KMS-11 (cell line): ENCODE measurements around the gene WFDC1.

Source experiments
- H2AFZ ChIP-seq: fragments of 200-600 bp; sonication (generic); 2 replicates; pipeline ENCODE4 v1.6.1; 2016; ENCODE audit warnings: antibody characterized with exemption, mixed run types, low read depth
- H3K27ac ChIP-seq: fragments of 200-600 bp; sonication (generic); 2 replicates; pipeline ENCODE4 v1.6.1; 2016; ENCODE audit warnings: mild to moderate bottlenecking, mixed run types
- H3K27me3 ChIP-seq: fragments of 200-600 bp; sonication (generic); 2 replicates; pipeline ENCODE4 v1.6.1; 2017; ENCODE audit warnings: mild to moderate bottlenecking, low read depth, mixed run types, moderate library complexity; ENCODE audit not compliant: insufficient read depth
- H3K36me3 ChIP-seq: fragments of 200-600 bp; sonication (generic); 2 replicates; pipeline ENCODE4 v1.6.1; 2017; ENCODE audit warnings: mild to moderate bottlenecking, mixed run types; ENCODE audit not compliant: insufficient read depth
- H3K4me1 ChIP-seq: fragments of 200-600 bp; sonication (generic); 2 replicates; pipeline ENCODE4 v1.6.1; 2016; ENCODE audit warnings: mild to moderate bottlenecking, low read depth, mixed run types; ENCODE audit not compliant: poor library complexity, severe bottlenecking
- H3K4me2 ChIP-seq: fragments of 200-600 bp; sonication (generic); 2 replicates; pipeline ENCODE4 v1.7.0; 2016; ENCODE audit warnings: mild to moderate bottlenecking, mixed run types
- H3K4me3 ChIP-seq: fragments of 200-600 bp; sonication (generic); IDR thresholded peaks from 2 replicates; pipeline ENCODE4 v1.6.1; 2017; ENCODE audit warnings: low read depth, low read length, mixed read lengths; ENCODE audit not compliant: insufficient read depth
- H3K79me2 ChIP-seq: fragments of 200-600 bp; sonication (generic); 2 replicates; pipeline ENCODE4 v1.6.1; 2016; ENCODE audit warnings: low read depth, mixed run types; ENCODE audit not compliant: insufficient read depth
- H3K9ac ChIP-seq: fragments of 200-600 bp; sonication (generic); 2 replicates; pipeline ENCODE4 v1.6.1; 2016; ENCODE audit warnings: mild to moderate bottlenecking, mixed run types
- H4K20me1 ChIP-seq: fragments of 200-600 bp; sonication (generic); 2 replicates; pipeline ENCODE4 v1.6.1; 2016; ENCODE audit warnings: mild to moderate bottlenecking, mixed run types; ENCODE audit not compliant: insufficient read depth
- CTCF ChIP-seq: fragments of 200-600 bp; sonication (generic); conservative IDR thresholded peaks from 2 replicates; pipeline ENCODE4 v1.6.1; 2017; ENCODE audit warnings: low read depth, mild to moderate bottlenecking, antibody characterized with exemption, low read length, moderate library complexity, mixed read lengths

The WFDC1 gene

GRCh38 chr16:84373907-84374489 is 79.3 kb downstream of the WFDC1 start:
- Histone ChIP-seq H4K20me1 (no peaks in the 10 kb centered on the region), H3K9ac (no peak overlapping the region), H3K36me3 (no peaks in the 10 kb centered on the region), H3K4me2 (no peak overlapping the region), H3K4me1 (no peaks in the 10 kb centered on the region), H3K27me3 (peaks cover 28% of the 10 kb centered on the region), H3K79me2 (no peaks in the 10 kb centered on the region), H3K4me3 (no peak overlapping the region), H3K27ac (no peak overlapping the region), H2AFZ (no peak overlapping the region)
- no peak for TF ChIP-seq CTCF

- no peak for TF ChIP-seq CTCF
- no peaks in the 10 kb centered on the region for H3K36me3 ChIP-seq
- H3K4me2 ChIP-seq = no peak overlapping the region
- H3K27ac ChIP-seq = no peak overlapping the region
- H2AFZ ChIP-seq = no peak overlapping the region
- H3K27me3 ChIP-seq = peaks cover 32% of the 10 kb centered on the region
- H3K9ac ChIP-seq = no peak overlapping the region
- H3K79me2 ChIP-seq = no peaks in the 10 kb centered on the region
- H3K4me3 ChIP-seq = no peak overlapping the region
- no peaks in the 10 kb centered on the region for H3K4me1 ChIP-seq
- H4K20me1 ChIP-seq = no peaks in the 10 kb centered on the region
Measured at GRCh38 chr16:84378099-84378498, 83.4 kb downstream of the WFDC1 start.

GRCh38 chr16:84378567-84378966 is 83.9 kb downstream of the WFDC1 start:
- no peaks in the 10 kb centered on the region for H3K4me1 ChIP-seq
- no peak overlapping the region for H3K27ac ChIP-seq
- H3K27me3 ChIP-seq = peaks cover 28% of the 10 kb centered on the region
- H2AFZ ChIP-seq = no peak overlapping the region
- TF ChIP-seq CTCF = no peak
- no peaks in the 10 kb centered on the region for H4K20me1 ChIP-seq
- H3K4me2 ChIP-seq = no peak overlapping the region
- no peak overlapping the region for H3K9ac ChIP-seq
- no peak overlapping the region for H3K4me3 ChIP-seq
- H3K79me2 ChIP-seq = no peaks in the 10 kb centered on the region
- H3K36me3 ChIP-seq = no peaks in the 10 kb centered on the region

- TF ChIP-seq CTCF = no peak
- Histone ChIP-seq H4K20me1 (no peaks in the 10 kb centered on the region), H3K4me2 (no peak overlapping the region), H3K27ac (no peak overlapping the region), H3K4me1 (no peaks in the 10 kb centered on the region), H3K4me3 (no peak overlapping the region), H2AFZ (no peak overlapping the region), H3K36me3 (no peaks in the 10 kb centered on the region), H3K27me3 (peaks cover 27% of the 10 kb centered on the region), H3K9ac (no peak overlapping the region), H3K79me2 (no peaks in the 10 kb centered on the region)
Measured at GRCh38 chr16:84379008-84379708, 84.5 kb downstream of the WFDC1 start.
